H9 (cell line): ENCODE results near the gene TCERG1L. TPM values are rescaled to one million over a fixed set of nuclear protein-coding genes. Genes with fewer than 3 reads are reported as not detected.

Experiments
- DNase-seq: peaks from one replicate; pipeline ENCODE4 v3.0.0-alpha.2; 2017
- H2AFZ ChIP-seq: one replicate; pipeline ENCODE4 v1.6.1; 2013; ENCODE audit warnings: mild to moderate bottlenecking, low read length, control low read depth, moderate library complexity
- H2AK5ac ChIP-seq: 2 replicates; pipeline ENCODE4 v1.6.1; 2013; ENCODE audit warnings: low read length, control low read depth, mixed read lengths; ENCODE audit not compliant: insufficient read length
- H2BK120ac ChIP-seq: one replicate; pipeline ENCODE4 v1.6.1; 2013; ENCODE audit warnings: low read depth, mild to moderate bottlenecking, low read length, control low read depth, inconsistent platforms; ENCODE audit not compliant: poor library complexity, severe bottlenecking
- H2BK12ac ChIP-seq: 2 replicates; pipeline ENCODE4 v1.6.1; 2013; ENCODE audit warnings: low read length, control low read depth, mixed read lengths, low read depth; ENCODE audit not compliant: insufficient read length
- H2BK15ac ChIP-seq: 2 replicates; pipeline ENCODE4 v1.6.1; 2013; ENCODE audit warnings: low read depth, low read length, control low read depth
- H2BK20ac ChIP-seq: one replicate; pipeline ENCODE4 v1.6.1; 2013; ENCODE audit warnings: low read depth, mild to moderate bottlenecking, low read length, control low read depth, inconsistent platforms; ENCODE audit not compliant: poor library complexity, severe bottlenecking
- H2BK5ac ChIP-seq: 2 replicates; pipeline ENCODE4 v1.6.1; 2013; ENCODE audit warnings: low read length, control low read depth, mixed read lengths; ENCODE audit not compliant: insufficient read length
- H3K14ac ChIP-seq: 2 replicates; pipeline ENCODE4 v1.6.1; 2013; ENCODE audit warnings: low read length, control low read depth; ENCODE audit not compliant: insufficient read depth
- H3K18ac ChIP-seq: 2 replicates; pipeline ENCODE4 v1.6.1; 2013; ENCODE audit warnings: low read depth, mild to moderate bottlenecking, mixed read lengths, low read length, control low read depth; ENCODE audit not compliant: insufficient read length
- H3K23ac ChIP-seq: 2 replicates; pipeline ENCODE4 v1.6.1; 2013; ENCODE audit warnings: low read length, control low read depth, mixed read lengths, low read depth; ENCODE audit not compliant: insufficient read length
- H3K23me2 ChIP-seq: 2 replicates; pipeline ENCODE4 v1.6.1; 2013; ENCODE audit warnings: low read depth, mild to moderate bottlenecking, mixed read lengths, low read length, control low read depth; ENCODE audit not compliant: insufficient read length, poor library complexity, severe bottlenecking
- H3K27ac ChIP-seq: 2 replicates; pipeline ENCODE4 v1.5.1; 2013; ENCODE audit warnings: low read length, control low read depth, mixed read lengths, low read depth; ENCODE audit not compliant: insufficient read length
- H3K27me3 ChIP-seq: 2 replicates; pipeline ENCODE4 v1.6.1; 2013; ENCODE audit warnings: low read length, control low read depth, inconsistent platforms; ENCODE audit not compliant: insufficient read depth
- H3K4ac ChIP-seq: 2 replicates; pipeline ENCODE4 v1.6.1; 2013; ENCODE audit warnings: low read depth, mild to moderate bottlenecking, control low read depth, inconsistent platforms, low read length, moderate library complexity
- H3K4me1 ChIP-seq: 2 replicates; pipeline ENCODE4 v1.6.1; 2013; ENCODE audit warnings: low read length, control low read depth, inconsistent platforms; ENCODE audit not compliant: insufficient read depth
- H3K4me2 ChIP-seq: 2 replicates; pipeline ENCODE4 v1.6.1; 2013; ENCODE audit warnings: low read length, control low read depth, mixed read lengths; ENCODE audit not compliant: insufficient read length, insufficient read depth
- H3K56ac ChIP-seq: 2 replicates; pipeline ENCODE4 v1.6.1; 2013; ENCODE audit warnings: low read depth, mild to moderate bottlenecking, mixed read lengths, low read length, control low read depth; ENCODE audit not compliant: insufficient read length
- H3K79me1 ChIP-seq: 2 replicates; pipeline ENCODE4 v1.6.1; 2013; ENCODE audit warnings: low read depth, mild to moderate bottlenecking, moderate library complexity, low read length, control low read depth, inconsistent platforms; ENCODE audit not compliant: insufficient read depth, poor library complexity, severe bottlenecking
- H3K79me2 ChIP-seq: 2 replicates; pipeline ENCODE4 v1.6.1; 2013; ENCODE audit warnings: low read length, control low read depth, inconsistent platforms; ENCODE audit not compliant: insufficient read depth
- H3K9ac ChIP-seq: 2 replicates; pipeline ENCODE4 v1.6.1; 2013; ENCODE audit warnings: low read length, control low read depth, mixed read lengths; ENCODE audit not compliant: insufficient read length; ENCODE audit errors: extremely low read depth
- H3K9me3 ChIP-seq: one replicate; pipeline ENCODE4 v1.6.1; 2013; ENCODE audit warnings: low read depth, low read length, inconsistent platforms; ENCODE audit not compliant: control insufficient read depth
- H3T11ph ChIP-seq: one replicate; pipeline ENCODE4 v1.6.1; 2013; ENCODE audit warnings: mild to moderate bottlenecking, low read length, control low read depth, inconsistent platforms
- H4K20me1 ChIP-seq: one replicate; pipeline ENCODE4 v1.6.1; 2013; ENCODE audit not compliant: control insufficient read depth, insufficient read length, insufficient read depth
- H4K5ac ChIP-seq: 2 replicates; pipeline ENCODE4 v1.6.1; 2013; ENCODE audit warnings: low read depth, mild to moderate bottlenecking, mixed read lengths, low read length, control low read depth; ENCODE audit not compliant: insufficient read length
- H4K8ac ChIP-seq: replicated peaks from 2 replicates; pipeline ENCODE4 v1.6.1; 2013; ENCODE audit warnings: low read length, control low read depth, mixed read lengths, low read depth; ENCODE audit not compliant: insufficient read length
- H4K91ac ChIP-seq: 2 replicates; pipeline ENCODE4 v1.6.1; 2013; ENCODE audit warnings: low read depth, mild to moderate bottlenecking, moderate library complexity, mixed read lengths, low read length, control low read depth; ENCODE audit not compliant: insufficient read length
- H3K27ac Mint-ChIP-seq, 3 experiments: 2 replicates in 2 of 3; 3 replicates in 1 of 3; pipeline ENCODE4 v1.8.0; 2020 to 2021; ENCODE audit warnings: mixed read lengths in 3 of 3, mild to moderate bottlenecking in 1 of 3, moderate library complexity in 1 of 3
- H3K27me3 Mint-ChIP-seq: 2 replicates; pipeline ENCODE4 v1.8.0; 2021; ENCODE audit warnings: low read depth, mild to moderate bottlenecking, moderate library complexity, mixed read lengths
- H3K36me3 Mint-ChIP-seq, 3 experiments: 2 replicates in 2 of 3; 3 replicates in 1 of 3; pipeline ENCODE4 v1.8.0; 2020 to 2021; ENCODE audit warnings: low read depth in 3 of 3, mixed read lengths in 3 of 3; ENCODE audit not compliant: insufficient read depth in 1 of 3
- H3K4me1 Mint-ChIP-seq, 2 experiments: 2 replicates each; pipeline ENCODE4 v1.8.0; 2020; ENCODE audit warnings: mixed read lengths in 2 of 2
- H3K4me3 Mint-ChIP-seq, 2 experiments: 2 replicates in 1 of 2; 3 replicates in 1 of 2; pipeline ENCODE4 v1.8.0; 2020 to 2021; ENCODE audit warnings: mild to moderate bottlenecking in 2 of 2, mixed read lengths in 2 of 2, moderate library complexity in 1 of 2
- H3K9me3 Mint-ChIP-seq, 2 experiments: 2 replicates in 1 of 2; 3 replicates in 1 of 2; pipeline ENCODE4 v1.8.0; 2020; ENCODE audit warnings: mild to moderate bottlenecking in 2 of 2, mixed read lengths in 2 of 2, moderate library complexity in 1 of 2
- WGBS: extraction: QIAGEN DNeasy Blood & Tissue Kit; methylation state at CpG from one replicate; pipeline ENCODE4 v1.1.7; 2013; ENCODE audit warnings: missing lambda C conversion rate, low lambda C conversion rate, mixed read lengths; ENCODE audit not compliant: insufficient read length; ENCODE audit errors: extremely low coverage; 5-methylcytosine and 5-hydroxymethylcytosine counted together
- total RNA-seq: library from RNA; stranded (reverse); gene quantifications from 2 replicates; pipeline ENCODE4 v1.2.1, GENCODE V29; 2021
- TF ChIP-seq, protein P1 (sequence below): fragments of 200-600 bp; sonication (generic); conservative IDR thresholded peaks from 3 replicates; pipeline ENCODE4 v1.8.0; 2021; ENCODE audit warnings: antibody characterized with exemption, mild to moderate bottlenecking

TCERG1L gene
- total RNA-seq, 1 experiment from 2014 or later = 3.3 TPM

DNA sequence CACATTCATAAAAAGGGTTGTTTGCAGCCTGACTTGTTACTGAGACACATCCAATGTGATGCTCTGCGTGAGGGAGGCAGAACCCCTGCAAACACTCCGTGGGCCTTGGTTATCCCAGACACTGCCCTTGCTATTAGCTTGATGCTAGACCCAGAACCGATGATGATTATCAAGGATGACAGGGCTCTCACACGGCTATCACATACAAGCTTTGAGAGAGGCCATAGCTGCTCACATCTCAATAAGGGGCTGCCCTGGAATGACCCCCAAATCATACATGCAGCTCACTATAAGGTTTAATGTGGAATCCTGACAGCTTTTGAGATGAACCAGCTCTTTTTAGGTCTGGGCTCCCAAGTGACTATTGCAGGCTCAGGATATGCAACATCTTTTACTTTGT, 44.4 kb upstream of the TCERG1L start:
- Histone ChIP-seq H3K9ac (no peak overlapping the region), H2BK120ac (no peak overlapping the region), H3K56ac (no peak overlapping the region), H3K4ac (no peak overlapping the region), H4K20me1 (no peaks in the 10 kb centered on the region), H3K14ac (no peak overlapping the region), H3T11ph (no peak overlapping the region), H3K79me2 (no peaks in the 10 kb centered on the region), H2AK5ac (no peak overlapping the region), H3K23me2 (no peaks in the 10 kb centered on the region), H2BK12ac (no peak overlapping the region), H3K9me3 (no peaks in the 10 kb centered on the region), H3K79me1 (no peaks in the 10 kb centered on the region), H2BK20ac (no peak overlapping the region), H2BK15ac (no peak overlapping the region), H3K18ac (no peak overlapping the region), H3K4me1 (no peaks in the 10 kb centered on the region), H4K5ac (no peak overlapping the region), H3K27me3 (no peaks in the 10 kb centered on the region), H4K8ac (no peak overlapping the region), H3K27ac (no peak overlapping the region), H2AFZ (no peak overlapping the region), H4K91ac (no peak overlapping the region), H3K4me2 (no peak overlapping the region), H2BK5ac (no peak overlapping the region), H3K23ac (no peak overlapping the region)
- Mint-ChIP-seq H3K27me3 (peaks cover 12% of the 10 kb centered on the region), H3K4me1 (peaks cover 11 to 12% of the 10 kb centered on the region in 2 experiments), H3K4me3 (no peak overlapping the region), H3K27ac (no peak overlapping the region), H3K36me3 (peaks cover 0 to 8% (median 3%) of the 10 kb centered on the region in 3 experiments; a peak in 3 of 7 replicates), H3K9me3 (peaks cover 3 to 10% of the 10 kb centered on the region in 2 experiments; a peak in 3 of 5 replicates)
- DNase-seq = no peak
- no CpG with 5 or more reads among the region's 4 CpGs for WGBS
- TF ChIP-seq, protein P1, sequence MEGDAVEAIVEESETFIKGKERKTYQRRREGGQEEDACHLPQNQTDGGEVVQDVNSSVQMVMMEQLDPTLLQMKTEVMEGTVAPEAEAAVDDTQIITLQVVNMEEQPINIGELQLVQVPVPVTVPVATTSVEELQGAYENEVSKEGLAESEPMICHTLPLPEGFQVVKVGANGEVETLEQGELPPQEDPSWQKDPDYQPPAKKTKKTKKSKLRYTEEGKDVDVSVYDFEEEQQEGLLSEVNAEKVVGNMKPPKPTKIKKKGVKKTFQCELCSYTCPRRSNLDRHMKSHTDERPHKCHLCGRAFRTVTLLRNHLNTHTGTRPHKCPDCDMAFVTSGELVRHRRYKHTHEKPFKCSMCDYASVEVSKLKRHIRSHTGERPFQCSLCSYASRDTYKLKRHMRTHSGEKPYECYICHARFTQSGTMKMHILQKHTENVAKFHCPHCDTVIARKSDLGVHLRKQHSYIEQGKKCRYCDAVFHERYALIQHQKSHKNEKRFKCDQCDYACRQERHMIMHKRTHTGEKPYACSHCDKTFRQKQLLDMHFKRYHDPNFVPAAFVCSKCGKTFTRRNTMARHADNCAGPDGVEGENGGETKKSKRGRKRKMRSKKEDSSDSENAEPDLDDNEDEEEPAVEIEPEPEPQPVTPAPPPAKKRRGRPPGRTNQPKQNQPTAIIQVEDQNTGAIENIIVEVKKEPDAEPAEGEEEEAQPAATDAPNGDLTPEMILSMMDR = no peak
